Astrocyte of the cerebellum (primary cell): ENCODE data around the gene VSIG8.

Source experiments
- DNase-seq: peaks from one replicate; pipeline ENCODE4 v3.0.0-alpha.2; 2011; ENCODE audit warnings: low read depth
- H3K4me3 ChIP-seq: 2 replicates; pipeline ENCODE4 v1.5.1; 2011; ENCODE audit warnings: mild to moderate bottlenecking, low read depth, low read length, moderate library complexity
- CTCF ChIP-seq: IDR thresholded peaks from 2 replicates; pipeline ENCODE4 v1.5.1; 2012; ENCODE audit warnings: low read length, low read depth, moderate library complexity, mild to moderate bottlenecking; ENCODE audit errors: missing control alignments
- in situ Hi-C: cut with HindIII; loops from 2 replicates; pipeline ENCODE4 v1.10.0; 2017; ENCODE audit warnings: low sequenced_read_pairs

VSIG8 gene

GRCh38 chr1:159879136-159879535 is 16.7 kb upstream of the VSIG8 start:
- TF ChIP-seq CTCF: no peak
- no peak for DNase-seq

GRCh38 chr1:159877695-159878444 is 15.4 kb upstream of the VSIG8 start:
- no peak for DNase-seq
- TF ChIP-seq CTCF: no peak
- in situ Hi-C loops: no loop called here
- H3K4me3 ChIP-seq: no peak overlapping the region

More at GRCh38 chr1:159879136-159879535, 16.7 kb upstream of the VSIG8 start:
- in situ Hi-C loops: no loop called here
- H3K4me3 ChIP-seq: no peak overlapping the region

- no peak overlapping the region for H3K4me3 ChIP-seq
- TF ChIP-seq CTCF: no peak
- in situ Hi-C loops: no loop called here
- DNase-seq: no peak
These were observed 11.2 kb upstream of the VSIG8 start for GRCh38 chr1:159873530-159874143.

- in situ Hi-C loops: no loop called here
- DNase-seq: no peak
- no peak overlapping the region for H3K4me3 ChIP-seq
- TF ChIP-seq CTCF: no peak
These were observed 10.4 kb upstream of the VSIG8 start for GRCh38 chr1:159872891-159873290.

GRCh38 chr1:159870704-159871103 is 8.2 kb upstream of the VSIG8 start:
- H3K4me3 ChIP-seq: no peak overlapping the region
- DNase-seq: no peak
- TF ChIP-seq CTCF: no peak
- in situ Hi-C loops: no loop called here

- in situ Hi-C loops: no loop called here
- no peak for DNase-seq
- TF ChIP-seq CTCF: no peak
- no peak overlapping the region for H3K4me3 ChIP-seq
These were observed 7.2 kb upstream of the VSIG8 start for GRCh38 chr1:159869607-159870006.
